Caco-2 (cell line): ENCODE measurements around the gene ATP5MC2. TPM values are rescaled to one million over a fixed set of nuclear protein-coding genes. Genes with fewer than 3 reads are reported as not detected.

Experiments used
- BruUV-seq: library from RNA; stranded (reverse); fragments of 400-500 nt; replicated peaks from 2 replicates; lab custom pipeline; 2021; lab: Mats Ljungman, UMichigan
- CTCF ChIA-PET: fragments of 300-600 bp; sonication (Branson Sonifier 250); formaldehyde crosslinking; loops from one replicate; lab custom pipeline; 2022; ENCODE audit warnings: antibody characterized with exemption; lab: Charles Lee
- POLR2A ChIA-PET: fragments of 300-600 bp; sonication (Branson Sonifier 250); formaldehyde crosslinking; loops from one replicate; lab custom pipeline; 2022; ENCODE audit warnings: antibody characterized with exemption; lab: Charles Lee
- DNase-seq, 2 experiments: peaks; one replicate each; pipeline versions ENCODE4 v3.0.0 to v3.0.0-alpha.2; 2020 to 2022
- H3K27me3 ChIP-seq: replicated peaks from 2 replicates; pipeline ENCODE4 v1.6.0; 2011; ENCODE audit warnings: low read length; ENCODE audit not compliant: control insufficient read depth, insufficient read depth
- H3K36me3 ChIP-seq: 2 replicates; pipeline ENCODE4 v1.5.1; 2011; ENCODE audit warnings: low read length; ENCODE audit not compliant: control insufficient read depth, insufficient read depth
- H3K4me1 ChIP-seq: fragments of 250-450 bp; sonication (Bioruptor Pico); 2 replicates; pipeline ENCODE4 v1.5.1; 2020; ENCODE audit warnings: mild to moderate bottlenecking
- H3K4me3 ChIP-seq: 2 replicates; pipeline ENCODE4 v1.5.1; 2011; ENCODE audit warnings: low read depth, mild to moderate bottlenecking, control low read depth, low read length
- H3K9me3 ChIP-seq: fragments of 250-450 bp; sonication (Bioruptor Pico); 2 replicates; pipeline ENCODE4 v1.5.1; 2020; ENCODE audit warnings: mild to moderate bottlenecking, moderate library complexity
- H3K27ac Mint-ChIP-seq: one replicate; pipeline ENCODE4 v1.8.0; 2022; ENCODE audit warnings: mixed read lengths; ENCODE audit not compliant: unreplicated experiment
- H3K27me3 Mint-ChIP-seq: one replicate; pipeline ENCODE4 v1.8.0; 2022; ENCODE audit warnings: mixed read lengths; ENCODE audit not compliant: insufficient read depth, unreplicated experiment
- H3K36me3 Mint-ChIP-seq: one replicate; pipeline ENCODE4 v1.8.0; 2022; ENCODE audit warnings: mild to moderate bottlenecking, mixed read lengths; ENCODE audit not compliant: insufficient read depth, unreplicated experiment
- H3K4me1 Mint-ChIP-seq: one replicate; pipeline ENCODE4 v1.8.0; 2022; ENCODE audit warnings: low read depth, mixed read lengths; ENCODE audit not compliant: unreplicated experiment
- H3K4me3 Mint-ChIP-seq: one replicate; pipeline ENCODE4 v1.8.0; 2022; ENCODE audit warnings: mild to moderate bottlenecking, moderate library complexity, mixed read lengths; ENCODE audit not compliant: unreplicated experiment
- H3K9me3 Mint-ChIP-seq: one replicate; pipeline ENCODE4 v1.8.0; 2022; ENCODE audit warnings: mixed read lengths; ENCODE audit not compliant: unreplicated experiment
- intact Hi-C: fragments of 100-400 bp; cut with micrococcal nuclease; formaldehyde crosslinking; loops from one replicate; pipeline ENCODE4 v1.10.0; 2022; ENCODE audit not compliant: unreplicated experiment
- total RNA-seq: library from RNA; stranded (reverse); gene quantifications from 2 replicates; pipeline ENCODE4 v1.2.3, GENCODE V29; 2022
- TF ChIP-seq, protein P1 (sequence below), 2 experiments: fragments of 200-600 bp in 1 of 2; IDR thresholded peaks; 1 replicate in 1 of 2; 2 replicates in 1 of 2; pipeline versions ENCODE4 v1.5.1 to v1.8.0; 2011 to 2022; ENCODE audit warnings: antibody characterized with exemption in 1 of 2, control low read depth in 1 of 2, inconsistent platforms in 1 of 2, low read depth in 1 of 2, low read length in 1 of 2, mild to moderate bottlenecking in 1 of 2, moderate library complexity in 1 of 2; ENCODE audit not compliant: insufficient read depth in 1 of 2, severe bottlenecking in 1 of 2, unreplicated experiment in 1 of 2

The ATP5MC2 gene
- total RNA-seq, 1 experiment from 2014 or later = 160 TPM

DNA sequence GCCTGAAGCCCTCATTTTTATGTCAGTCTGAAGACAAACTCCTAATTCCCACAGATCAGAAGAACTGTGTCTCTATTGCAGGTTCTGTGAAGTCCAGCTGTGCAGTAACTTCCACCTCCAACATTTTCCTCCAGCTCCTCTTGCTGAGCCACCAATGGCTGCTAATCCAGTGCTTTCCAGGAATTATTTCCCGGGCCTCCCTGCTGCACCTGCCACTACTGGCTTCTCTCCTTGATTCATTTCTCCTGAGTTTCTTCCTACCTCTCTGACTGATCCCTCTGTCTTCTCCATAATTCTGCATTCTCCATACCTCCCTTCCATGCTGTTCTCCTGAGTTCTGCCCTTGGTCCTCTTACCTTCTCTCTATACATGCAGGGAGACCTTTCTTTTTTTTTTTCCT, 30.2 kb upstream of the ATP5MC2 start:
- H3K4me3 ChIP-seq = no peak overlapping the region
- intact Hi-C loops = no loop called here
- no peak overlapping the region for H3K4me3 Mint-ChIP-seq
- H3K36me3 Mint-ChIP-seq = no peaks in the 10 kb centered on the region
- no peaks in the 10 kb centered on the region for H3K9me3 Mint-ChIP-seq
- no peaks in the 10 kb centered on the region; the same call in none of the 2 replicates for H3K27me3 ChIP-seq
- no peak overlapping the region for H3K27ac Mint-ChIP-seq
- no TSS peak for BruUV-seq
- H3K9me3 ChIP-seq = no peaks in the 10 kb centered on the region
- no peaks in the 10 kb centered on the region for H3K4me1 Mint-ChIP-seq
- CTCF ChIA-PET = interaction anchor here (1.3 kb wide), 1 partner anchor 37 kb away, joined by 4 read pairs; no protein-coding TSS in a partner anchor
- no peaks in the 10 kb centered on the region for H3K4me1 ChIP-seq
- no peaks in the 10 kb centered on the region for H3K36me3 ChIP-seq
- POLR2A ChIA-PET = no interaction called here
- DNase-seq = no peak
- TF ChIP-seq, protein P1, sequence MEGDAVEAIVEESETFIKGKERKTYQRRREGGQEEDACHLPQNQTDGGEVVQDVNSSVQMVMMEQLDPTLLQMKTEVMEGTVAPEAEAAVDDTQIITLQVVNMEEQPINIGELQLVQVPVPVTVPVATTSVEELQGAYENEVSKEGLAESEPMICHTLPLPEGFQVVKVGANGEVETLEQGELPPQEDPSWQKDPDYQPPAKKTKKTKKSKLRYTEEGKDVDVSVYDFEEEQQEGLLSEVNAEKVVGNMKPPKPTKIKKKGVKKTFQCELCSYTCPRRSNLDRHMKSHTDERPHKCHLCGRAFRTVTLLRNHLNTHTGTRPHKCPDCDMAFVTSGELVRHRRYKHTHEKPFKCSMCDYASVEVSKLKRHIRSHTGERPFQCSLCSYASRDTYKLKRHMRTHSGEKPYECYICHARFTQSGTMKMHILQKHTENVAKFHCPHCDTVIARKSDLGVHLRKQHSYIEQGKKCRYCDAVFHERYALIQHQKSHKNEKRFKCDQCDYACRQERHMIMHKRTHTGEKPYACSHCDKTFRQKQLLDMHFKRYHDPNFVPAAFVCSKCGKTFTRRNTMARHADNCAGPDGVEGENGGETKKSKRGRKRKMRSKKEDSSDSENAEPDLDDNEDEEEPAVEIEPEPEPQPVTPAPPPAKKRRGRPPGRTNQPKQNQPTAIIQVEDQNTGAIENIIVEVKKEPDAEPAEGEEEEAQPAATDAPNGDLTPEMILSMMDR (IDR thresholded peaks at IDR 0.05; ENCODE audit: insufficient read depth in 1 of 2, low read depth in 1 of 2, low read length in 1 of 2, severe bottlenecking in 1 of 2, unreplicated experiment in 1 of 2) = no peak
- peaks cover 29% of the 10 kb centered on the region for H3K27me3 Mint-ChIP-seq

DNA sequence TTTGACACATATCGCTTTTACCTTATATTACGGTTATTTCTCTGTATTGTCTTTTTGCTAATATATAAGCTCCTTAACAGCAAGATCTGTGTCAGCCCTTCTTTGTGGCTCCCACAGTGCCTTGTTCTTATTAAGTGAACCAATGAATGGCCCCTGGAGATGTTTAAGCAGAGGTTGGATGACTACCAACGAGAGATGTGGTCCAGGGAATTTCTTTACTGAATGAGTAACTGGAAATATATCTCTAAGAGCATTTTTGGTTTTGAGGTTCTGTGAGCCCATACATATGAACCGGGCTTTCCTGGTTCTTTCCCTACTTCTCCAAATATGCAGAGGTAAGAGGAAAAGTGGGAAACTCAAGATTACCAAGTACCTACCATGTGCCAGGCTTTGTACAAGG, 27.9 kb upstream of the ATP5MC2 start:
- CTCF ChIA-PET = interaction anchor here (0.8 kb wide), 1 partner anchor 40 kb away, joined by 4 read pairs; no protein-coding TSS in a partner anchor
- no TSS peak for BruUV-seq

DNA sequence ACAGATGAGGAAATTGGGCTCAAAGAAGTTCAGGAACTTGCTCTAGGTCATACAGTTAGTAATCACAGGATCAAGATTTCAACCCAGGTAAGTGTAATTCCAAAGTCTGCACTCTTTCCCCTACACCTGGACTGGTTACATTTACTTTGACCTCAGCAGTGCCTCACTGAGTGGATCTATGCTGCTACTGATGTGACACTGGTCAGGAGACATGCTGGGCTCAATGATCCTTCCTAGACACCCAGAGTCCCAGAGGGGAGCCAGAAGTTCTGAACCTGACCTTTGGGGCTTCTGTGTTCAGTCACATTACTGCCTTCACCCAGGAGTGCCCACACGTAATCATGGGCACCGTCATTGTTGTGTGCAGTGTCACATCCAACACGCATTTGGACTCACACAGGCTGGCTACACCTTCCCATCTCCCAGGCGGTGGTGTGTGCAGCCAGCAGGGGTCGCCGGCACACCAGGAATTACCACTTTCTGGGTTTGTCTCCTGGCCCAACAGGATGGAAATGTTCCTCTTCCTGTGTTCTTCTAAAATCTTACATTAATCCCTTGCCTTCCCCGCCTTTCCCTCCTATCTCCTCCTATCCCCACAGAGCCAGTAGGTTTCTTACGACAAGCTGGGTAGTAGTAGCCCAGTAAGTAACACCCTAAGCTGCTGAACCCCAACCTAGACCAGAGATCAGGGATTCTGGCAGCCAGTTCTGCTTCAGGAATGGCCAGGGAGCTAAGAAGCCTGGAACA, 25.8 kb upstream of the ATP5MC2 start:
- DNase-seq = peak; percentile 75 to 85
- Histone ChIP-seq H3K9me3 (no peaks in the 10 kb centered on the region), H3K27me3 (no peaks in the 10 kb centered on the region; the same call in 1 of the 2 replicates), H3K4me3 (no peak overlapping the region), H3K36me3 (no peaks in the 10 kb centered on the region), H3K4me1 (no peaks in the 10 kb centered on the region; the same call in 1 of the 2 replicates)
- BruUV-seq = no TSS peak
- intact Hi-C loops = loop anchor here (1.0 kb wide), 1 partner anchor 45 kb away; no protein-coding TSS in a partner anchor
- Mint-ChIP-seq H3K4me1 (peaks cover 4% of the 10 kb centered on the region), H3K27ac (no peak overlapping the region), H3K4me3 (no peak overlapping the region), H3K9me3 (no peaks in the 10 kb centered on the region), H3K36me3 (no peaks in the 10 kb centered on the region), H3K27me3 (peaks cover 25% of the 10 kb centered on the region)
- POLR2A ChIA-PET = no interaction called here
- TF ChIP-seq, protein P1 (IDR thresholded peaks at IDR 0.05; ENCODE audit: insufficient read depth in 1 of 2, low read depth in 1 of 2, low read length in 1 of 2, severe bottlenecking in 1 of 2, unreplicated experiment in 1 of 2) = peak; percentile 89 to 93
- CTCF ChIA-PET = interaction anchor here (0.8 to 1.5 kb wide), 2 partner anchors 18 to 44 kb away, joined by 3 to 54 read pairs; no protein-coding TSS in a partner anchor

More for the DNA sequence above, 27.9 kb upstream of the ATP5MC2 start:
- Histone ChIP-seq H3K27me3 (no peaks in the 10 kb centered on the region; the same call in none of the 2 replicates), H3K4me1 (no peaks in the 10 kb centered on the region), H3K36me3 (no peaks in the 10 kb centered on the region), H3K4me3 (no peak overlapping the region), H3K9me3 (no peaks in the 10 kb centered on the region)
- Mint-ChIP-seq H3K27ac (no peak overlapping the region), H3K4me1 (no peaks in the 10 kb centered on the region), H3K4me3 (no peak overlapping the region), H3K36me3 (no peaks in the 10 kb centered on the region), H3K9me3 (no peaks in the 10 kb centered on the region), H3K27me3 (peaks cover 26% of the 10 kb centered on the region)
- TF ChIP-seq, protein P1 (IDR thresholded peaks at IDR 0.05; ENCODE audit: insufficient read depth in 1 of 2, low read depth in 1 of 2, low read length in 1 of 2, severe bottlenecking in 1 of 2, unreplicated experiment in 1 of 2) = no peak
- no peak for DNase-seq
- intact Hi-C loops = no loop called here
- POLR2A ChIA-PET = no interaction called here
